ENCODE data around the gene PTPRD.

PTPRD gene

DNA sequence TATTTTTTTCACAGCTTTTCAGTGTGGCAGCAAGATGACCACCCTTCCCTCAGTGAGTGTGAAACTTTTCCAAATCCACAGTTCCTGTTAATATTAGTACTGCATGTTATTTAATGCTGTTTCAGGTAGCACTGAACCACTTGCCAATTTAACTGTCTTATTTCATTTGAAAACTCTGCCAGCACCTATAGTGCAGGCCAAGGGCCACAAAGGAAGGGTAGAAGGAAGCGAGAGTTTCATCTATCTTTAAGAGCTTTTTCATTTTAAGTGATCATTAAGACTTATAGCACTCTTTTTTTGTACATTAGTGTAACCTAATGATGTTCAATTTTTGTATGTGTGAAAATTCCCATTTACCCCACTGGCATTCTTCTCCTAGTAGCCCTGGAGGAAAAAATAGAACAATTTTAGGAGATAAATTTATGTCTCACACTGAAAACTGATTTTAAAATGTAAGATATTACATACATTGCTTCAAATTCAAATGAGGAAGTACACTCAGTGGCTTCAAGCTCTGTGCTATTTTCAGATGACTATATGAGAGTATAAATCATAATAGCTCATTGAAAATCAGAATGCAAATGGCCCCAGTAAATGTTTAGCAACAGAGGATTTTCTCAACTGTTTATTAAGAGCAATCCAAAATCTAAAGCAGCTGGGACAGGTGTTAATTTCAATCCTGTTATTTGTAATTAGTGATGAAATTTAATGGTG is 820.5 kb downstream of the PTPRD start:
- TF ChIP-seq POLR2AphosphoS5 (IDR thresholded peaks at IDR 0.05; ENCODE audit: low read depth, low read length) (no peak), SIN3A (IDR thresholded peaks at IDR 0.05; ENCODE audit: borderline replicate concordance, insufficient read depth, low read length) (no peak)

- TF ChIP-seq REST (IDR thresholded peaks at IDR 0.05; ENCODE audit: insufficient read depth in 1 of 2, low read depth in 2 of 2, low read length in 2 of 2) = no peak
- TF ChIP-seq FOXP2 (optimal IDR thresholded peaks at IDR 0.05; ENCODE audit: borderline replicate concordance, extremely low read depth, extremely low read length, insufficient read depth) = no peak
- TF ChIP-seq TAF1 (IDR thresholded peaks at IDR 0.05; ENCODE audit: borderline replicate concordance, insufficient read depth, low read length) = no peak
- no peak for TF ChIP-seq POLR2AphosphoS5 (IDR thresholded peaks at IDR 0.05; ENCODE audit: low read depth, low read length)
- no peak for TF ChIP-seq SIN3A (IDR thresholded peaks at IDR 0.05; ENCODE audit: borderline replicate concordance, insufficient read depth, low read length)
Observed at GRCh38 chr9:9791611-9792010, 821.2 kb downstream of the PTPRD start.

DNA sequence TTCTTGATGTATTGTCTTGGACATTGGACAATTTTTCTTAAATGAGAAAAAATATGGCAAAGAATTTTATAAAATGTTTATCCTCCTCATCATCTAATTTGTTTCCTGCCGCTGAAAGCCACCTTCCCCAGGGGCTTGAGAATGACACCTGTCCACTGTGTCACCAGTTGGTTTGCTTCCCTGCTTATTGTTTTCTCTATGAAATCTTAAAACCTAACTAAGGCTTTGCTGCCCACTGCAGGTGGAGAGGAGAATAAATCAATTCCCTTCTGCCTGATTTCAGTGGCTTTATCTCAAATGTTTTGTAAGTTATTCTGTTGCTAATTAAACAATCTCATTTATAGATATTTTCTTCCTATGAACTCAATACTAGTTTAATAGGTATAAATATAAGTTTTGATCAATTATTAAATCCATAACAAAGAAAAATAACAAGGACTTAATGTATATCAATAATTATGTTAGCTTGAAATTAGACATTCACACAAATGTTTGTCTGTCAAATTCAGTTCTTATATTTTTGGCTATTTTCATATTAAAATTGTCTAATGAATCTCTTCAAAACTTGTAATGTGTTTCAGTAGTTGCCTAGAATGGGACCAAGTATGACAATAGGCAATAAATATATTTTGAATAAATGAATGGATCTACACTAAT is 822.5 kb downstream of the PTPRD start:
- TF ChIP-seq SIN3A (IDR thresholded peaks at IDR 0.05; ENCODE audit: borderline replicate concordance, insufficient read depth, low read length) = no peak
- no peak for TF ChIP-seq FOXP2 (optimal IDR thresholded peaks at IDR 0.05; ENCODE audit: borderline replicate concordance, extremely low read depth, extremely low read length, insufficient read depth)
- no peak for TF ChIP-seq REST (IDR thresholded peaks at IDR 0.05; ENCODE audit: insufficient read depth in 1 of 2, low read depth in 2 of 2, low read length in 2 of 2)
- no peak for TF ChIP-seq TAF1 (IDR thresholded peaks at IDR 0.05; ENCODE audit: borderline replicate concordance, insufficient read depth, low read length)
- TF ChIP-seq POLR2AphosphoS5 (IDR thresholded peaks at IDR 0.05; ENCODE audit: low read depth, low read length) = no peak

- TF ChIP-seq POLR2AphosphoS5 (IDR thresholded peaks at IDR 0.05; ENCODE audit: low read depth, low read length) = no peak
- no peak for TF ChIP-seq REST (IDR thresholded peaks at IDR 0.05; ENCODE audit: insufficient read depth in 1 of 2, low read depth in 2 of 2, low read length in 2 of 2)
- no peak for TF ChIP-seq FOXP2 (optimal IDR thresholded peaks at IDR 0.05; ENCODE audit: borderline replicate concordance, extremely low read depth, extremely low read length, insufficient read depth)
- TF ChIP-seq SIN3A (IDR thresholded peaks at IDR 0.05; ENCODE audit: borderline replicate concordance, insufficient read depth, low read length) = no peak
- no peak for TF ChIP-seq TAF1 (IDR thresholded peaks at IDR 0.05; ENCODE audit: borderline replicate concordance, insufficient read depth, low read length)
Observed at GRCh38 chr9:9783711-9784110, 829.1 kb downstream of the PTPRD start.

DNA sequence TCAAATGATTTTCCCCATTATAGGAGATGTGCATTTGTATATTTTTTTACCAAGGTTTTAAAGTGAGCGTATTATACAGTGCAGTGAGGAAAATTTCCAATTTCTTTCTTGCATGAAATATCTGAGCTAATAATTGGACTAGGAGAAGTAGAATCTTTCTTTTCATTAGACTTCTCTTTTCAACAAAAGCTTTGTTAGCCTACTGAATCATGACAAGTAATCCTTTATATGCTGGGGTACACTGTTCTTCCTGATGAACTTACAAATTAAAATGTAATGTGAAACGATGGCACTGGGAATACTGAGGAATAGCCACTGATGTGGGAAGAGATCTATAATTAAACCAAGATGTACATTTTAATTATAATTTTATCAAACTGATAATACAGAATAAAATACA is 829.6 kb downstream of the PTPRD start:
- no peak for TF ChIP-seq POLR2AphosphoS5 (IDR thresholded peaks at IDR 0.05; ENCODE audit: low read depth, low read length)

- no peak for TF ChIP-seq FOXP2 (optimal IDR thresholded peaks at IDR 0.05; ENCODE audit: borderline replicate concordance, extremely low read depth, extremely low read length, insufficient read depth)
- no peak for TF ChIP-seq POLR2AphosphoS5 (IDR thresholded peaks at IDR 0.05; ENCODE audit: low read depth, low read length)
- TF ChIP-seq SIN3A (IDR thresholded peaks at IDR 0.05; ENCODE audit: borderline replicate concordance, insufficient read depth, low read length) = no peak
- TF ChIP-seq REST (IDR thresholded peaks at IDR 0.05; ENCODE audit: insufficient read depth in 1 of 2, low read depth in 2 of 2, low read length in 2 of 2) = no peak
- TF ChIP-seq TAF1 (IDR thresholded peaks at IDR 0.05; ENCODE audit: borderline replicate concordance, insufficient read depth, low read length) = no peak
Observed at GRCh38 chr9:9778293-9778692, 834.5 kb downstream of the PTPRD start.

Measured in PFSK-1 (cell line).